NT2/D1 (cell line): ENCODE data around the gene ZFHX3.

Source experiments
- SUZ12 ChIP-seq: IDR thresholded peaks from 2 replicates; pipeline ENCODE4 v1.6.1; 2011; ENCODE audit not compliant: insufficient read length, insufficient read depth; ENCODE audit errors: extremely low read depth
- ZNF274 ChIP-seq: IDR thresholded peaks from 2 replicates; pipeline ENCODE4 v1.6.1; 2011; ENCODE audit warnings: mild to moderate bottlenecking, low read depth, low read length

- TF ChIP-seq ZNF274 (no peak), SUZ12 (no peak)
Measured at GRCh38 chr16:73062001-73062616, 14.2 kb upstream of the ZFHX3 start.
